Measurements from ENCODE around the gene PRLR.
"Not testable (repeated sequence)": the region's sequence is repeated elsewhere in the genome, so short reads cannot be mapped to it uniquely, and the experiment has no call there.

Gene PRLR

GRCh38 chr5:35124932-35125331 lies 105.4 kb downstream of the PRLR start:
- no peak for DNase-seq

- DNase-seq, result no peak
These were observed 107.5 kb downstream of the PRLR start for GRCh38 chr5:35122819-35123218.

GRCh38 chr5:35120715-35121114 lies 109.6 kb downstream of the PRLR start:
- DNase-seq, result no peak

GRCh38 chr5:35117967-35118366 lies 112.3 kb downstream of the PRLR start:
- DNase-seq, result peak; percentile 58

GRCh38 chr5:35115920-35116319 lies 114.4 kb downstream of the PRLR start:
- no peak for DNase-seq

- DNase-seq, result no peak
These were observed 115.6 kb downstream of the PRLR start for GRCh38 chr5:35114698-35115097.

GRCh38 chr5:35112300-35112699 lies 118.0 kb downstream of the PRLR start:
- no peak for DNase-seq

- not testable (repeated sequence) for DNase-seq
These were observed 125.7 kb downstream of the PRLR start for GRCh38 chr5:35104550-35104949.

- no peak for DNase-seq
These were observed 126.5 kb downstream of the PRLR start for GRCh38 chr5:35103637-35104299.

GRCh38 chr5:35101720-35102119 lies 128.6 kb downstream of the PRLR start:
- not testable (repeated sequence) for DNase-seq

- no peak for DNase-seq
These were observed 129.3 kb downstream of the PRLR start for GRCh38 chr5:35101016-35101415.

GRCh38 chr5:35098214-35098613 lies 132.1 kb downstream of the PRLR start:
- no peak for DNase-seq

GRCh38 chr5:35096932-35097331 lies 133.4 kb downstream of the PRLR start:
- DNase-seq, result no peak

GRCh38 chr5:35096216-35096615 lies 134.1 kb downstream of the PRLR start:
- no peak for DNase-seq

GRCh38 chr5:35095366-35095765 lies 134.9 kb downstream of the PRLR start:
- no peak for DNase-seq

GRCh38 chr5:35094948-35095347 lies 135.3 kb downstream of the PRLR start:
- no peak for DNase-seq

GRCh38 chr5:35092703-35093102 lies 137.6 kb downstream of the PRLR start:
- no peak for DNase-seq

GRCh38 chr5:35091704-35092103 lies 138.6 kb downstream of the PRLR start:
- DNase-seq, result no peak

GRCh38 chr5:35089334-35090314 lies 140.7 kb downstream of the PRLR start:
- DNase-seq, result peak; percentile 70

- DNase-seq, result peak; percentile 29
These were observed 142.3 kb downstream of the PRLR start for GRCh38 chr5:35087991-35088390.

GRCh38 chr5:35083150-35083549 lies 147.1 kb downstream of the PRLR start:
- DNase-seq, result no peak

- DNase-seq, result no peak
These were observed 147.8 kb downstream of the PRLR start for GRCh38 chr5:35082530-35082929.

- DNase-seq, result no peak
These were observed 149.2 kb downstream of the PRLR start for GRCh38 chr5:35081134-35081533.

GRCh38 chr5:35073160-35073559 lies 157.1 kb downstream of the PRLR start:
- no peak for DNase-seq

Measured in fibroblast of skin of scalp (primary cell).